ENCODE measurements around the gene OXNAD1.

OXNAD1 gene

DNA sequence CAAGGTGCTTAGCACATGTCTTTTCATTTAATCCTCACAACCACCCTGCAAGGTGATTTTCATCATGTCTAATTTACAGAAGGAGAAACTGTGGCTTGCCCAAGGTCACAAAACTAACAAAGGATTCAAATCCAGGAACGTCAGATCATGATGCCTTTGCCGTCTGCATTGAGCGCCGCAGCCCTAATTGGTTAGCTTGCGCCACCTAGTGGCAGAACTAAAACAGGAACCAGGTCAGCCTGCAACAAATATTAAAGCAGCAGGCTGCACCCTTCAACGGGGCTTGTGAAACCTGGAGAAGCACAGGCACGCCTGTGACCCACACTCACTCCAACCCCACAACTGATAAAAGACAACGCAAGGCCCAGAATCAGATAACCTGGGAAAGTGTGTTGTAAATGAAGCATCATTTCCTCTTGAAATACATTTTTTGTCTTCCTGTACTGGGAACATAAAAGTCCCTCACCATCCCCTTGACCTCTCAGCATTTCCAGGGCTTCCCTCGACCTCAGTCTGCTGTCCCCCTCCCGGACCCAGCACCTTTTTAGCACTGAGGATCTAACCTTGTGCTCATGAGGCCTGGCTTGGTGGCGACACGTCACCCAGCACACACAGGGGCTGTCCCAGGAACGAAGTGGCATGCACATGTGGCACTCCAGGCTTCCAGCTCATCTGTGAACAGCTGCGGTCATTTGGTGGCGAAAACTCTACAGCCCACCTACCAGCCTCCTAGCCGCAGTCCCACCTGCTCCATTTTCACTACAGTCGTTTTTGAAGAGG is 17.5 kb upstream of the OXNAD1 start:
- peak; percentile 81 for DNase-seq

DNA sequence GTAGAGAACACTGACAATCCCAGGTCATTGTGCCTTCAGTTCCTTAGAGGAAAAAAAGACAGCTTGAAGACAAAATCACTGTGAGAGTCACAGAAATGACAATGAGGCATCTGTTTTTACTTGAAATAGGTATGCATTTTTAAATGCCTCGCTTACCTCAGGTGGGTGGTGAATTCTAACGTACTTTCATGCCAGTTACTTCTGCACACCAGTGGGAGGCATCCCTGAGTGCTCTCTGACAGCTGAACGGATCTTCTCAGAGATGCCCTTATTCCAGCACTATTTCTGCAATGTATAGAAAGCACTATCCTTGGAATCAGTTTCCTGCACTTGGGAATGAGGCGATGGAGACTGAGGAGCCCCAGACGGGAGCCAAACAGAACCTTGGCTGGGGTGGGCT is 16.5 kb upstream of the OXNAD1 start:
- DNase-seq = no peak

DNA sequence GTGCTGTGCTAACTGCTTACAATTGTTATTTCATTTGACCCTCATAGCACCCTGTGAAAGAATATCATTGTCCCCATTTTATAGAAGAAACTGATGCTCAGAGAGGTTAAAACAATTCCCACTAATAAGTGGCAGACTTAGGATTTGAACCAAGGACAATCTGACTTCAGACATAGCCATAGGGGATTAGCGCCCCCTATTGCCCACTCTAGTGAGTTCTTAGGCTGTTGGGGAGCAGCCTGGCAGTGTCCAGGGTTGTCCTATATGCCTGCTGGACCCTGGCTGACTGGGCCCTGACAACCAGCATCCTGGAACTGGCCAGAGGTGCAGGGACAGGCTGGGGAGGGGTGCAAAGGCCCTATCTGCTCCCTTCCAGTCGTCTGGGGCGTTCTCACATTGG is 15.7 kb upstream of the OXNAD1 start:
- DNase-seq = no peak

DNA sequence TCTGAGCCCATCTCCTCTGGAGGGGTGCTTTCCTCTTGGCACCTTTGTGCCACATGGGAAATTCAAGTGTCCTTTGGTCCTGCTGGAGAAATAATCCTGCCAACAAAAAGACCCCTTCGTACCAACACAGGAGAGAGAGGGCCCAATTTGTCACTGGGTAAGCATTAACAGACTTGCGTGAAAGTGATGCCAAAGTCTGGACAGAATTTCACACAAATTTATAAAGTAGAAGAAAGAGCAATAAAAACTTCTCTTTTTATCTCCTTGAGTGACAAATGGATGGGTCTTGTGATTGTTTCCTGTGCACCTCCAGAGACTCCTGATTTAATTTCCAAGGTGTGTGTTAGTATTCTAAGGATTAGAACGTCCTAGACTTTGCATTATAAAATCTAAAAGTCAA is 15.1 kb upstream of the OXNAD1 start:
- DNase-seq = no peak

DNA sequence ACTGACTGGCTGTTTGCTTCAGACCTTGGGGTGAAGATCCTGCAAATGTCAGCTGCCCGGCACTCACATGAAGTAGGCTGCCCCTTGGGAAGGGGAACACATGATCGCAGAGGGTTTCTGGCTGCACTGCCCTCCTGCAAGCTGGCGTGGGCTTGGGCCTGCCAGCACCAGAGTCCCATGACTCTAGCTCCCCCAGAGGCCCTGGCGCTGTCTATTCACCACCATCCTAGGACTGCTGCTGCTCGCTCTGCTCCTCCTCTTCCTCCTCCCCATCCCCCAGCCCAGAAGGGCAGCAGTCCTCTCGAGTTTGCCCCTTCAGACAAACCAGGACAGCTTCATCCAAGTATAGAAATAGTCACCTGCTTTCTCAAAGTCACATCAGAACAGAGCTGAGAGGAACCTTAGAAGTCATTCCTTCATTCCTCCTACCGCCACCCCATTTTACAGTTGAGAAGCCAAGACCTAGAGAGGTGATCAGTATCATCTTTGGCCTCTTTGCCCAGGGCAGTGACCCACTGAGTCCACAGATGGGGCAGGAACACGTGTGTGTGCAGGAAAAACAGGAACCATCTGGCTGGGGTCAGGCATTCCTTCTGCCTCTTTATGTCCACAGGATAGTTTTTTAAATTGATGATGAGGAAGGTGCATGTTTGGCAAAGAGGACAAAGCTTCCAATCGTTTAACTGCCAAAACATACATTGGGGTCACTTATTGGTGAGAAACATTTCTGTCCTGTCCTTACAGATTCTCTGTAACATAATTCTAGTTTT is 13.5 kb upstream of the OXNAD1 start:
- DNase-seq = no peak

DNA sequence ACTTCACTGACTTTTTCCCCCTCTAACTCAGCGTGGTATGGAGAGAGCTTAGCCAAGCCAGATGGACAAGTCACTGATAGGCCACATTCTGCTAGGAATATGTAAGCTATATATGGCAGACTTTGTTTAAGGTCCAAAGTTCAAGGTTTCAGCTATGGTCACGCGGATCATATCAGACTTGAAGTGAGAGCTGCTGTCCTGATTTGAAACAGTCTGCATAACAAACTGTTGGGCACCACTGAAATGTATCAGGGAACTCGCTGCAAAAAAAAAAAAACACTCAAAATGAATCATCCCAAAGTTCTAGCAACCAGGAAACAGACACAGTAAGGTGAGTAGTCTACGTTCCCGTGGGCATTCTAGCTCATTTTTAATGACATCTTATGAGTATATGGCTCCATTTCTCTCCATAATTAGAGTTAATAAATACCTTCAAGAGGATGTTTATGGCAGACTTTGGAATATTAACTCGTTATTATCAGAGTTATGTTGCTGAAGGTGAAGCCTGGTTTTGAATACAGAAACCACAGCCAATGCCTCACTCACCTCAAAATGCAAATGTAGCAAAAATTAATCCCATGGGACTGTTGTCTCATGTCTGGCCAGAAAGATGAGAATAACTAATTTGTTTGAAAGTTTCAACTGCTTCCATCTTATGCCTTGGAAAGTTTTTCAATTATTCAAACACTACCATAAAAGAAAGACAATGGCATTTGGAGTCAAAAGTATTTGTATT is 12.6 kb upstream of the OXNAD1 start:
- no peak for DNase-seq

DNA sequence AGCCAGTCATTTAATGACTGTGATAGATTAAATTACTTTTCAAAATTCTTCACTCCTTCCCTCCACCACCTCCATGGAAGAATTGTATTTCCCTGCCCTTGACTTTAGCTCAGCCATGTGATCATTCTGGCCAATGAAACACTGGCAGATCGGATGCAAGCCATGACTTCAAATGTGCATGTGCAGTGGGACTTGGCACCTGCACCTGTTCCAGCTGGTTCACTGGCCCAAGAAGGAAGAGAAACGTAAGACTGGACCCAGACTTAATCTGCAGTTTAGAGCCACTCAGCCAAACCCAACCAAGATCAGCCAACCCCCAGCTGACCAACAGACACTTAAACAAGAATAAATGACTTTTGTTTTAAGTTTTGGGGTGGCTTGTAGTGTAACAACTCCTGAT is 12.0 kb upstream of the OXNAD1 start:
- no peak for DNase-seq

DNA sequence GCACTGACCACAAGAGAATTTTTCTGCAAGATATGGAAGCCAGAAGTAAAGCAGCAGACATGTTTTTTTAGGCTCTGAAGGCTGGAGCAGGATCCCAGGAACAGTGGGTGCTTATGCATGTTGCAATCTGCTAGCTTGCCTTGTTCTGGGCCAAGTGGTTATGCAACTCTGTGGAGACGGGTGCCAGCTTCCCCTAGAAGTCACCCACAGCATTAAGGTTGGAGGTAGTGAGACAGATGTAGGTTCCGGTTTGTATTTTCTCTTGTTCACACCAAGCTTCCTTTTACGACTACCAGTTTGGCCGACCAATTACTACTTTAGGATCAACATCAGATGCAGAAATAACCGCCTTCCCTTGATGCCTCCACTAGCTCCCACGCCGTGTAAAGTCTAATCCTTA is 11.4 kb upstream of the OXNAD1 start:
- no peak for DNase-seq

DNA sequence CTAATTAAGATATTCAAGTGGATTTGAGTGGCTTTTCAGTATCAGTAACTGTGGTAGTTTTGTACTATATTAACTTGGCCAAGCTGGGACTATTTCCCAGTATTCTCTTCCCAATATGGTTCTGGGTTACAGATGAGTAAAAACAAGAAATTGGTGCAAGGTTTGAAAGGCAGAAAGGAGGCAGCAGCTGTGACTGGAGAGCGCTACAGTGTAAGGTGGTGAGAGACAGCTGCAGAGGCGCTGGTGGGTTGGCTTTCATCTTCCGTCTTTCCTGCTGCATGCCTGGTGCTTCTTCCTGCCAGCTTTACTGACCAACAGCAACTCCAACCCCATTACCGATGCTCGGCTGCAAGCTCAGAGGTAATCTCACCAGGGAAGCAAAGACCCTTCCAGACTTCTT is 10.1 kb upstream of the OXNAD1 start:
- DNase-seq = no peak

DNA sequence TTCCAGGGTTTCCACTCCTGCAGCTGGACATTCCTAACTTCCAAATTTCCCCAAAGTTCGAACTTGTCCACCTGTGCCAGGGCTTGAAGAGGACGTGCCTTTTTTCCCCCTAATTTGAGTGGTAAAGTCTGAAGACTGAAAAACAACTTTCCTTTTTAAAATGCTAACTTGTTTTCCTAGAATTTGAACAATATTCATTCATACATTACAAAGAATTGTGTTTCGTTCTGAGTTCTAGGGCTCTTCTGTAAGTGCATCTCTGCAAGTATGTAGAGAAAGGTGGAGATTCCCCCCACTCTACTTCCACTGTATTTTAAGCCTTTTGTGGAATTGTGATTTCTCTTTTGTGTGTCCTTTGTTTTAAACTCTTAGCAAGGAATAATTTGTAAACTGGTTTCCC is 9.7 kb upstream of the OXNAD1 start:
- no peak for DNase-seq

DNA sequence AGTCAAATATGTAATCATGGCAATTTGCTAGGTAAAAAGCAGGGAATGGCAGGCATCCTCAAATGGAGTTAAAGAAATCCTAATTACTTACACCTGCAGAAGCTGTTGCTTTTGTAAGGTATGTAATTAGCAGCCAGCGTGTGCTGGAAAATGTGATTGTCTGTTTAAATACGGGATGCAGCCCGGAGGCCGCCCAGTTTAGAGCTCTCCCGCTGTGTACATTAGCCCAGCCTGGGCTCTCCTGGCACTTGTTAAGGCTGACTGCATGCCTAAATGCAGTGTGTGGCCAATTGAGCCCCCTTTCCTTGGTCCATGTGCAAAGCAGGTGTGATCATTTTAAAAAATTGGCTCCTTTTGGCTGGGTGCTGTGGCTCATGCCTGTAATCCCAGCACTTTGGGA is 9.3 kb upstream of the OXNAD1 start:
- DNase-seq = no peak

DNA sequence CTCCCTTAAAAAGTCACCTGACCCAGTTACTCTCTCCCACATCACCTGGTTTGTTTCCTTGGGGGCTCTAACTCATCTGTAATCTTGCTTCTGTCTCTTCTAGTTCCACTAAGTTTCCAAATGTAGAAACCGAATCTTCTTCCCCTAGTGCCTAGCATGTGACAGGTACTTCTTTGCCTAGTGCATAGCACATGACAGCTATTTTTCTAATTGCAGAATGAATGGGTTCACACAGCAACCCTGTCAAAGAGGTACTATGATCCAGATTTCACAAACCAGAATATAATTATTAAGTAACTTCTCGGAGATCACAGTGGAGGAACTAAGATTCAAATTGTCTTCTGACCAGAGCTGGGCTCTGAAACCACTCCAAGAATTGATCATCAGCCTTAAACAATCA is 7.7 kb upstream of the OXNAD1 start:
- DNase-seq = no peak

DNA sequence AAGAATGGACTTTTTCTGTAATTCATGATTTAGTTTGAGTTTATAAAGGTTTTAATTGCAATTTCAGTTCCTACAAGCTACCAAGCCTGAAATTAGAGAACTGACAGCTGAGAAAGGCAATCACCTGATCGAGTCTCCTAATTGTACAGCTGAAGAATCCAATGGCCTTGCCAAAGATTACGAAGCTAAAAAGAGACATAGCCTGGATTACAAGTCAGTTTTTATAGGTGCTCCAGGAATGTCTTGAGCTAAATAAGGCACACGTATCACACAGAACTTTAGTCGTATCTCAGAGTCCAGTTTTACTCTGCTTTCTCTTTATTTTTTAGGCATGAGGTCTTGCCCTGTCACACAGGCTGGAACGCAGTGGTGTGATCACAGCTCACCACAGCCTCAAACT is 6.8 kb upstream of the OXNAD1 start:
- DNase-seq = no peak

DNA sequence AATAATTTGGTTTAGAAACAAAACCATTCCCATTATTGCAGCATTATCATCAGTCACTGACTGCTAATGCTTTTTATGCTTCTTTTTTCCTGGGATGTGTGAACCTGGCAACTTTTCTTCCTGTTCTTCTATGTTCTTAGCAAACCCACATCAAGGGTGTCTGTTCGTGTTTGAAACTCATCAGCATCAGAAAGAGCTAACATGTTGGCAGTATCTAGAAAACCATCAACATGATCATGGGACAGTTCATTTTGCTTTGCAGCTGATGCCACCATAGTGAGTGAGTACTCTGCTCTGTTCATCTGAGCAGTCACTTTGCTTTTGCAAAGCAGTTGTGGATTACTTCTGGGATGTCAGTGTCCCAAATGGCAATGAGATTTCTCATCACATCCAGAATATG is 6.1 kb upstream of the OXNAD1 start:
- no peak for DNase-seq

DNA sequence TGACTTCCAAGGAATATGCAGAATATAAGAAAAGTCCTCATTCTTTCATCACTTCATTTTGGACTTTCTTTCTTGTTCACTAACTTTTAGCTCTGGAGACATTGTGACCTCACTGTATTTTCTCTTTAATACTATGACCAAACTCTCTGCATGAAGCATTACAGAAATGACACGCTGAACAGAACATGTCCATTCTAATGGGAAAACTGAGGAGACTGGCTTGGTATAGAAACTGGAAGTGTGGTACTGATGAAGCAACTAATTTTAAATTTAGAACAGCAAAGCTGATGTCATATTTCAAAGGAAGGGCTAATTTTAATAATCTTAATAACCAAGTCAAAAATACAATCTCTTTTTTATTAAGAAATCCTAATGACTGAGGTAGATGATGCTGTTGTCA is 5.0 kb upstream of the OXNAD1 start:
- no peak for DNase-seq

DNA sequence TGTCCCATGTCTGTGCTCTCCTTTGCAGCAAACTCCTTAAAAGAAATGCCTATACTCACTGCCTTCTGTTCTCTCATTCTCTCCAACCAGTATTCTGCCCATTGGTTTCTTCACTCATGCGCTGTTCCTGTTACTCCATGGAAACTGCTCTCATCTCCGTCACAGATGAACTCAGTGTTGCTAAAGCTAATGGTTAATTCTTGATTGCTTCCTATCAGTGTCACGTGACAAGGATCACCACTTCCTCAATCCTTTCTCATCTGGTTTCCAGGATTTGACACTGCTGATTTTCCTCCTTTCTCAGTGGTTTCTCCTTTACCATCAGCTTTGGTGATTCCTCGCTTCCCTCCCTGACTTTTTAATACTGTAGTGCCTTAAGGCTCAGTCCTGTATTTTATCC is 2.8 kb upstream of the OXNAD1 start:
- no peak for DNase-seq

DNA sequence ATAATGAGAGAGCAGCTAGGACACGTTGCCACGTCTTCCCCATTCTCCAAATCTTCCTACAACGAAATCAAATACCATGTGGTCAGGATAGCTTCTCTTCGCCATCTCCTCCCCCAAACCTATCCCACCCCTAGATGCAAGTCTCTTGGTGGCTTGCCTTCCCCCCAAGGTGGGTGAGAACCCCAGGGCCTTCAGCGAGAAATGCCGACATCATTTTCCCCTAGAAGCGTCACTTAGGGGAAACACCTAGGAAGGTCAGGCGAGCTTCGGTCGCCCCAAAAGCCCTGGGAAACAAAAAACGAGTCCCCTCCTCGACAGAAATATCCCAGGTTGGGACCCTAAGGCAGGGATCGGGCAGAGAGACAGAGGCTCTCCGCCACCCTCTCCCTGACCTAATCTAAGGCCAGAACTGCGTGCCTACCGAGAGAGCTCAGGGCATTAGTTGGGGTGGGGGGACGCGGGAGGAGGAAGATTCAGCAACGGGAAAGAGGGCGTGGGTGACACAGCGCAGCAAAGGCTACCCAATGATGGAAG is 771 bp upstream of the OXNAD1 start:
- DNase-seq = no peak

DNA sequence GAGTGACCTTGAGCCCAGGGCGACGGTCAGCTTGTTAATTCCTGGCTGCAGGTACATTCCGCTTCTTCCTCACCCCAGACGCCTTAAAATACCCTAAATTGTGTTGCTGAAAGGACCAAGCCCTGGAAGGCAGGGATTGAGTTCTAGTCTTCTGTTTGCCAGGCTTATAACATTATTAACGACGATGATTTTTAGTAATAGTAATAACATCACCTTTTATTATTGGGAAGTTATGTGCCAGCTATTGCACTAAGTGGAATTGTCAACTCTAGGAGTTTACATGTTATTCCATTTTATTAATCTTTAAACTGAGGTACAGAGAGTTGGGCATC is 409 bp downstream of the OXNAD1 start:
- DNase-seq = no peak

DNA sequence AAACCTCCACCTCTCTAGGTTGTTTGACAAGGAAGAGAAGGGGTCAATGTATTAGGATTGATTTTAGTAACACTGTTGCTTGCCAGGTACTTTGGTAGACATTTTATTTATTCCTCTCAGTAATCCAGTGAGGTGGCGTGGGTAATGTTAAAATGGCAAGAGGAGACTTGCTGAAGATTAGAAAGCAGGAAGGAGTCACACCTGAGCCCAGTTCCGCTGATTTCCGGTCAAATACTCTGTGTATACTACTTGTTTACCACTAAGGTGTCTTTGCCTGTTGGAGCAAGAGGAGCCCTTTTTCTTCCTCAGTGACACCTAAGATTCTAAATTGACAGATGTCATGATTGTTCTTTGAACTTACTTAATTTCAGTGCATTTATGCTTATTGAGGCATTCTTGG is 1.7 kb downstream of the OXNAD1 start:
- DNase-seq = no peak

DNA sequence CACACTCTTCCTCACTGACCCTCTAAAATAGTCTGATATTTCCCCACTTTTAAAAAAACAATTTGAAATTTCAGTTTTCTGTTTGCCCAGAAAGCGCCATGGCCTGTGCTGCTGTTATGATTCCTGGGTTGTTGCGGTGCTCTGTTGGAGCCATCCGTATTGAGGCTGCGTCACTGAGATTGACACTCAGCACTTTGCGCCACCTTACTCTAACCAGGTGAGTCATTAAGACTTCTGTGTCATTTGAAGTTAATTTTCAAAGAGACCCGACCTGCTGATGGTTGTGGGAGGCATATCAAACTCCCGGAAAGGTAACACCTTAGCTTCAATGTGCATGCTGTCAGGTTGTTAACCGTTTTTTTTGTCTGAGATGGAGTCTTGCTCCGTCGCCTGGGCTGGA is 5.8 kb downstream of the OXNAD1 start:
- DNase-seq = no peak

DNA sequence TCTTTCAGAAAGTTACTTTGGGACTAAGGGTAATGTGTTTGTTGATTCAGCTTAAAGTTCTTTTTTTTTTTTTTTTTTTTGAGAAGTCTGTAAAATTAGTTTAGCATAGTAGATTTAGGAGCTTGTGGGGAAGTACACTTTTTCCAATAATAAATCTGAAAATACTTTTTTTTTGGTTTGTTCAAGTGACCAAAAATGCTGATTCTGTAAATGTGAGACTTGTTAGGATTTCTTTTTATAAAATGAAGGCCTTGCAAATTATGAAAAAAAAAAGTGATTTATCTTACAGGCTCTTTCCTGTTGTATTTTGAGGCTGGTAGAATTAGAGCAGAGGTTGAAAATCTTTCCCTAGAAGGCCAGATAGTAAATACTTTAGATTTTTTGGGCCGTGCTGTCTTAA is 7.6 kb downstream of the OXNAD1 start:
- DNase-seq = no peak

DNA sequence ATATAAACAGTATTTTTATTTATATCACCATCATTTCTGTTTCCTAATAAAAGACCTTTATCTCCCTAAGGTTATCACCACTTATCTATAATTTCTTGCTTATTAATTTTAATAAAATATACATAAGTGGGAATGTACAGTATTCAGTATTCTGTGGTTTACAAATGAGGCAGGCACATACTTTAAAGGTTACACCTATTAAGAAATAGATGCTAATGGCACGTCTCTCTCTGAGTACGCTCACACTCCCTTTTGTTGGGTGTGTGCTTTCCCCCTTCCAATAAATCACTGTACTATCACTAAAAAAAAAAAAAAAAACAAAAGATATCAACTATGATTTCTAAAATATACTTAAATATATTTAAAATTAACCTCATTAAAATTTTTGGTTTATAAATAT is 8.9 kb downstream of the OXNAD1 start:
- no peak for DNase-seq

DNA sequence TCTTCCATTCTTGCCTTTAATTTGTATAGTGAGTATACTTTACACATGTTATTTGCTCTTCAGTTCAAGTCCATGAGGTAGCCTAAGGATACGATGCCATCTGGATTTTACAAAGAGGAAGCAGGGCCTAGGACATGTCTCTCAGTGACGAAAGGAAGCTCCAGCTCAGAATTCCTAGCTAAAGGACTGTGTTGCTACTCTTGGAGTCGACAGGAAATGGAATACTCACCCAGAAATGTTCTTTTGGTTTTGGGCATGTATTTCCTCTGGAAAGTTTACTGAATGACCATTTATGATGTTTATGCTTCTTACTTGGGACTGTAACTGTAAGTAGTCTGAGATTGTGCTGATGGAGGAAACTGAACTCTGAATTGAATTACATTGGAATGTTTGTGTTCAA is 12.5 kb downstream of the OXNAD1 start:
- DNase-seq = no peak

Measured in CD4-positive, alpha-beta T cell treated with Interleukin-21 for 1 hour (primary cell).